Dermis microvascular lymphatic vessel endothelial cell (primary cell): ENCODE results near the gene RND2. TPM values are rescaled to one million over a fixed set of nuclear protein-coding genes. Genes with fewer than 3 reads are reported as not detected.

Experiments
- DNase-seq, 2 donors: peaks; one replicate each; pipeline versions ENCODE4 v3.0.0 to v3.0.0-alpha.2; 2010; ENCODE audit warnings: low read depth in 2 of 2
- total RNA-seq: library from RNA; depleted of rRNA; stranded (reverse); fragments of >200 nt; gene quantifications from 2 replicates; pipeline ENCODE4 v1.2.1, GENCODE V29; 2014

Gene RND2
- total RNA-seq, 1 donor from 2014 or later, result 0.13 TPM

DNA sequence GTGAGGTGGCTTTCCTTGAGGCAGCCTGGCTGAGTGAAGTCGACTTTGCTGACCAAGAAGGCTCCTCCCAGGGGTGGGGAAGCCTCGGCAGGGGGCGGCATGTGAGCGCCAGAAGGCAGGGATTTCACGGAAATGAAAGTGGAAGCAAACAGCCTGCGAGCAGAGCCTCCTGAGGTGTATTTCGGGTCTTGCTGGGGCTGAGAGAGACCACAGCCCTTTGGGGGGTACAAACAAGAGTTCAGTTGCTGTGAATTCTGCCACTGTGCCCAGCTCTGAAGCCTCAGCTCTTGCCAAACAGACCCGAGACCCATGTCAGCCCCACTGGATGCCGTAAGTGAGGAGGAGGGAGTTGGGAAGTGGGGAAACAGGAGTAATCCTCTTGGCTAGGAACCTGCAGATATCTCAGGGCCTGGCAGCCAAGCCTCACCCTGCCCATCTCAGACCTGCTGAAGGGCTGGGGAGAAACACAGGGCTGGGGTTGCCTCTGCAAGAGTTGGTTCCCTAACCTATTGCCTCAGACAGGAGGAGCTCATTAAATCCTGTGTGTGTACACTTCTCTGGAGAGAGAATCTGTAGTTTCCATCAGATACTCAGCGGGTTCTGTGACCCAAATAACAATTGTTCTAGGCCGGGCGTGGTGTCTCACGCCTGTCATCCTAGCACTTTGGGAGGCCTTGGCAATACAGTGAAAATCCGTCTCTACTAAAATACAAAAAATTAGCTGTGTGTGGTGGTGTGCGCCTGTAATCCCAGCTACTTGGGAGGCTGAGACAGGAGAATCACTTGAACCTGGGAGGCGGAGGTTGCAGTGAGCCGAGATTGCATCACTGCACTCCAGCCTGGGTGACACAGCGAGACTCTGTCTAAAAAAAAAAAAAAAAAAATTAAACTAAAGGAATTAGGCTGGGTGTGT lies 18.1 kb upstream of the RND2 start, which contains the start of gene IFI35:
TSS of gene IFI35 (plus strand) at position 146 of the 913 bp plus-strand sequence. CDS start at position 310, 164 bp downstream.
- peak; percentile 47 to 83 for DNase-seq

DNA sequence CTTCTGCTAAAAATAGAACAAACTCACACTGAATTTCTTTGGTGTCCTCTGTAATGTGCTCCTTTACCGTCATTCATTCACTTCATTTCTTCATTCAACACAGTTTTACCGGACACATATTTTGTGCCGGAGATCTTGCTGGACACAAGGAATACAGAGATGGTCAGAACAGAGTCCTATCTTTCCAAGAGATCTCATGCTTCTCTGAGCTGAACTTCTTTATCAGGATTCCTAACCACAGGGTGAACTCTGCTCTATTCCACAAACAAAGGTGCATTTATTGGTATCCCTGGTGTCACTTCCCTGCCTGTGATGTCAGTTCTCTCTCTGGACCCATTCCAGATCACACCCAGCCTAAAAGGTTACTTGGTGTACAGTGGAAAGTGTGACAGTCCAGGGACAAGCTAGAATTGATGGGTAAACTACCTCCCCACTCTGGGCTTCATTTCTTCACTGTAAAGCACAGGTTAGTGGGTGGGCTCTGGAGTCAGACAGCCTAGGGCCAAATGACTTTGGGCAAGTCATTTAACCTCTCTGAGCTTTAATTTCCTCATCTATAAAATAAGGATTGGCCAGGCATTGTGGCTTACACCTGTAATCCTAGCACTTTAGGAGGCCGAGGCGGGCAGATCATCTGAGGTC lies 14.2 kb upstream of the RND2 start:
- peak in 1 of 2 donors; percentile 87 for DNase-seq

DNA sequence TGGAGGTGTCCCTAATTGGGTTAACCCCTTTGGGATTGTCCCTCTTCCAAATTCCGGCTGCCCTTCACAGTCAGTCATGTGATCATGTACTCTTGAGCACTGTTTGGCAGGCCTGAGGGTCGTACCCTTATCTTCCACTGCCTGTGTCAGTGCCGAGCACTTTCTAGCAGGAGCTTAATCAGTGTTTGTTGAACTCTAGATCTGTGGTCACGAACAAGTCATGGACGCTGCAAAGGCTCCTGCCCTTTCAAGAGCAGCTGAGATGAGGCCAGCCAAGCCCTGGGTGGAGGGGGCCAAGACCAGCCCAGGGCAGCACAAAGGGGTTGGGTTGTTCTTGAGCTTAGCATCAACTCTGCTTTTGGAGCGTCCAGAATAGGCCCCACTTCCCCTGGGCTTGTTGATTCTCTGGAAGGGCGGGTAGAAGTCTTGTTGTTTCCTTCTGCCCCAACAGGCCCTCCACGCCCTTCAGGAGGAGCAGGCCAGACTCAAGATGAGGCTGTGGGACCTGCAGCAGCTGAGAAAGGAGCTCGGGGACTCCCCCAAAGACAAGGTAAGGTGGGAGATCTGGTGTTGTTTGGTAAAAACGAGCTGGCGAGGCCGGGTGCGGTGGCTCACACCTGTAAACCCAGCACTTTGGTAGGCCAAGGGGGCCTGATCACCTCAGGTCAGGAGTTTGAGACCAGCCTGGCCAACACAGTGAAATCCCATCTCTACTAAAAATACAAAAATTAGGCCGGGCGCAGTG lies 13.1 kb upstream of the RND2 start:
- no peak for DNase-seq

DNA sequence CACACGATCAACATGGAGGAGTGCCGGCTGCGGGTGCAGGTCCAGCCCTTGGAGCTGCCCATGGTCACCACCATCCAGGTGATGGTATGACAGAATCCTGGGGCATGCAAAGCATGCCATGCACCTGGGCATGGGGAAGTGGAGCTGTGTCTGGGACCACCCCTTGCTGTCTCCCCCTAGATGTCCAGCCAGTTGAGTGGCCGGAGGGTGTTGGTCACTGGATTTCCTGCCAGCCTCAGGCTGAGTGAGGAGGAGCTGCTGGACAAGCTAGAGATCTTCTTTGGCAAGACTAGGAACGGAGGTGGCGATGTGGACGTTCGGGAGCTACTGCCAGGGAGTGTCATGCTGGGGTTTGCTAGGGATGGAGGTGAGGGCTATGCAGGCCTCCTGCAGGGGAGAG lies 11.7 kb upstream of the RND2 start:
- no peak for DNase-seq

DNA sequence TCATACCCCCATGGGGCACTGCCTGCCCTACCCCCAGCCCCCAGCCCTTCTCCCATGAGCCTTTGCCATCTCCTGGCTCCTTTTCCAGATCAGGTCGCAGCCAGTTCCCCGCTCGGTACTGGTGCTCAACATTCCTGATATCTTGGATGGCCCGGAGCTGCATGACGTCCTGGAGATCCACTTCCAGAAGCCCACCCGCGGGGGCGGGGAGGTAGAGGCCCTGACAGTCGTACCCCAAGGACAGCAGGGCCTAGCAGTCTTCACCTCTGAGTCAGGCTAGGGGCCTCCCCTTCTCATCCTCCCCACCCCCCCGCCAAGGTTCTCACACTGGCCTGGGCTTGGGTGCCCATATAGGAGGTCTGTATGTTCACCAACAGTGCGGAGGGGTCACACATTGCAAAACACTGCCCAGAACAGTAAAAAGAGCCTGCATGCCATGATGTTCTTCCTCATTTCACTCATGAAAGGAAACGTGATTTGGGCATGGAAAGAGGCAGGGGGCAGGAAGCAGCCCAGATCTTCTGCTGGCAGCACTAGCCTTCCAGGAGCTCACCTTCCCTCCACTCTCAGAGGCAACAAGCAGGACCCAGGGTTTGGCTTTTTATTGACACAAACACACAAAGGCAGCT lies 10.9 kb upstream of the RND2 start:
- no peak for DNase-seq

DNA sequence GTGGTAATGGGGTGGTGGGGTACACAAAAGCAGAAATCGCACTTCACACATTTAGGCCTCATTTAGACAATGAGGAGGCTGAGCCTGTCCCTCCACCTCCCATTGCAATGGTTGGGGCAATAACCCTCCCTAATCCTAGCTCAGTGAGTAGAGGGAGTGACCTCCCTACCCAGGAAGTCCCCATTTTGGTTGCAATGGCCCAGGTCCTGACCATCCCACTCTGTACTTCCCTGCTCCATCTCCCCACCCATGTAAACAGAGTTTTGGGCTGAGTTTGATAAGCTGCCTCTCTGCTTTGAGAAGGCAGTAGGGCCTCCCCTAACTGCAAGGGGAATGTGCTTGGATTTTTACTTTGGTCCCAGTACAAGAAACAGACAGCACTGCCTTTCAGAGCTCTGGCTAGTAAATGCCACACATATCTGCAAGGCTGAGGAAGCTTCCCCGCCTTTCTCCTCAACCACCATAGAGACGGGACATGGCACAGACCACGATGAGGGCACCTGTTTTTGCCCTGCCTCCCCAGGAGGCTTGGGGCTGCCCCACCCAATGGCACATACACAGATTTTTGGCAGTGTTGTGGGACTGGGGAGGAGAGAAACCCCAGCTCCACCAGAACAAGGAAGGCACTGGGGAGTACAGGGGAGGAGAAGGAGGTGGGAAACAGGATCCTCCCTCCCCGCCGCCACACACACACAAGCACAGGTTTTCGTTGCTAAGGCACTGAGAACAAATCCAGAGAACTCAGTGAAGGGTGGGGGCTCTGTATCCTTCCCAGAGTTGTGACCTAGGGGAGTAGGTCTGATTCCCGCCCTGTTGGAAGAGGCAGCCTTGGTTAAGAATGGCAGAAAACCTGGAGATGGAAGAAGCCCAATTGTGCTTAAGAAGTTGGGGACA lies 10.1 kb upstream of the RND2 start:
- DNase-seq, result no peak

DNA sequence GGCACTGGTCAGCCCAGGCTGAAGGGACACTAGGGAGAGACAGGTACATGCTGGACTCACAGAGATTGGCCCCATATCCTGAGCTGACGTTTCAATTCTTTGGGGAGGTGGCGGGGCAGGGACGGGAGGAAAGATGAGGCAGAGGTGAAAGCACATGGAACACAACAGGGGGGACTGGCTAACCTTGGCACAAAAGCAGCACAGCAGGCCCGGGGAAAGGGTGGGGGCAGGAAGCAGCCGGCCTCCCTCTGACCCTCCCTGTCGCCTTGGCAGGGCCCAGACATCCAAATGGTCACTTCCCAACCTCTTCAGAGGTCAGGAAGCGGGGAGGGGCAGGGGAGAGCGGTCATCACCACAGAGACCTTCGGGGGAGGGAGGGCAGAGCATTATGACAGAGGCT lies 9.5 kb upstream of the RND2 start:
- peak; percentile 52 to 72 for DNase-seq

DNA sequence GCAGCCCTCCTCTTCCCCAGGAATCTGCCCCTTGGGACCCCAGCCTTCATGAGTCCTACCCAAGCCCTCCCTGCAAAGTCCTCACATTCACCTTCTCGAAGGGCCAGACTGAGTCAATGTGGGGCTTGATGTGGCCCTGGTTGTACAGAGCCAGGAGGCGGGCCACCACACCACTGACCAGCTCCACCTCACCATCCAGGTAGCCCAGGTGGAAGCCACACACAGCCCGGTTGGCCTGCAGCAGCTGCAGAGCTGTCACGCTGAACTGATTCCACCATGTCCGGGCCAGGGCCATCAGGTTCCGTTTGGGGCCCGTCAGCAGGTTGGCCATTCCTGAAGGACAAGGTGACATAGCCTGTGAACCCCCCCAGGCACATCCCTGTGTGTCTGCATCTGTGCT lies 8.8 kb upstream of the RND2 start:
- no peak for DNase-seq

DNA sequence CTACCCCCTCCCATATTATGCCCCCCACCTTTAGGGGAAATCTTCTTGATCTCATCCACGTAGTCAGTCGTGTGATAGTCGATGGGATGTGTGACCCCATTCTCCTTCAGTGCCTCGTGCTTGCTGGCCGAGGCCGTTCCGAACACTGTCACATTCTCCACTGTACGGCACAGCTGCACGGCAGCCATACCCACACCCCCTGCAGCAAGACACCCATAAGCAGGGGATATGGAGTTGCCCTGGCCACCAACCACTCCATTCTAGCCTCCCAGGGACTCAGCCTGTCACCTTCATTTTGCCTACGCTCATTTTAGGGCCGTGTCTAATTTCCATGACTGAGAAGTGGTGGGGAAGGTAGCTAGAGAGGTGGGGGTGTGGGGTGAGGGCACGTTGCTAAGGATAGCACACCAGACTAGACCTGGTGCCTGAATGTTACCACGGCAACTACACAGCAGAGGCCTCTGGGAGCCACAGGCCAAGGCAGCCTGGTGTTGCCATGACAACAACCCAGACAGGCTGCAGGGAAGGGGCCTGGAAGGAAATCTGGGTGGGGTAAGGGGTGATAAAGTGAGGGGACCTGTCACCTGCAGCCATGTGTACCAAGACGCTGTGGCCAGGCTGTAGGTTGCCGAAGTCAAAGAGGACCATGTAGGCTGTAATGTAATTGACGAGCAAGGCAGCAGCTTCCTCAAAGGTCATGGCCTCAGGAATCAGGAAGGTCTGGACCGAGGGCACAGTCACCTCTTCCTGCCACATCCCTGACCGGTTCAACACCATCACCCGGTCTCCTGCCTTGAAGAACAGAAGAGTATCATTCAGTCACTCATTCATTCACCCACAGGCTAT lies 6.8 kb upstream of the RND2 start:
- DNase-seq, result peak in 1 of 2 donors; percentile 32

DNA sequence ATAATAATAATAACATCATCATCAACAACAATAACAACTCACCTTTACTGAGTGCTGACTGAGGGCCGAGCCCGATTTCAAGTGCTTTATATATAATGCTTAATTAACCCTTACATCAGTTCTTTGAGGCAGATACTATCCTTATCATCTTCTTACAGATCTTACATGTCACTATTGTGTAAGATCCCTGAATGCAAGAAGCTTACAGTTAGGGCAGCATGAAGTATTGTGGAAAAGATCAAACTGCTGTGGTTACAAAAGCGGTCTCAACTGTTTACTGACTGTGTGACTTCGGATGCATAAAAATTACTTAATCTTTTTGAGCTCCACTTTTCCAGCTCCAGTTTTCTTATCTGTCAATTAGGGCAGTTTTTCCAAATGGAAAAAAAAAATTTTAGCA lies 6.1 kb upstream of the RND2 start:
- DNase-seq, result no peak

DNA sequence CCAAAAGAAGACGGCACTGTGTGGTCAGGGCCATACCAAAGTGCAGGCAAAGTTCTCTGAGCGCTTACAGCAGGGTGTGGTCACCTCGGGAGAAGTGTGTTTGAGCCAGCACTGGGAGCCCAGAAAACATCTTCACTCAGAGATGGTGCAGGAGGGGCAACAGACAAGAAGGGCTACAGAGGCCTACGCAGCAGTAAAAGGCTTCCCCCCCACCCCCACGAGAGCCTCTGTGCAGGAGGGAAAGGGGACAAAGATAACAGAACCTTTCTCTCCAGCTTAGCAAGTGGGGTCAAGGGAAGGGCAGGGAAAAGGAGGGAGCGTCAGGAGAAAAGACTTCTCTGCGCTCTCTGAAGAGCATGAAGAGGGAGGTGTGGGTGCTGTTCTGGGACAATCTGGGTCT lies 5.6 kb upstream of the RND2 start:
- DNase-seq, result no peak

DNA sequence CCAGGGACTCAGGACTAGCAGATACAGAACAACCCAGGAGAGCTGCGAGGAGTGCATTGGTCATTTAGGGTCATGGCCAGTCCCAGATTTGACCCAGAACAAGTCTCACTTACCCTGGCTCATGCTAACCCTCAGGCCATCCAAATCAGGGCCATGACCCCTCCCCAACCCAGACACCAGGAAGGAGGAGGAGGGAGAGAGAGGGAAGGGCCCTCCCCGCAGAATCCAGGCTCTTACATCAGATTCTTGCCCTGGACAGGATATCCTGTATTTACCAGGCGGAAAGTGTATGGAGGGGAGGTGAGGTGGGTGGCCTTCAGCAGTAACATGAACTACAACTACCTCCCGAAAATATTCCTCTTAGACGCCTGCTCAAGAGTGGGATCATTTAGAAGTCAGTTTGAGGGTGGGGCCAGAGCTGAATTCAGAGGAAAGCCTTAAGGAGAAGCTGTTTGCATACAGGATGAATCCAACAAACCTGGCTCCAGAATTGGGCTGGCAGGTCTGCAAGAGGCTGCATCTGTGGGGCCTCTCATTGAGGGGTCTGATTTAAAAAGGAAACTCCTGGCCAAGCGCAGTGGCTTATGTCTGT lies 4.9 kb upstream of the RND2 start:
- peak in 1 of 2 donors; percentile 66 for DNase-seq

DNA sequence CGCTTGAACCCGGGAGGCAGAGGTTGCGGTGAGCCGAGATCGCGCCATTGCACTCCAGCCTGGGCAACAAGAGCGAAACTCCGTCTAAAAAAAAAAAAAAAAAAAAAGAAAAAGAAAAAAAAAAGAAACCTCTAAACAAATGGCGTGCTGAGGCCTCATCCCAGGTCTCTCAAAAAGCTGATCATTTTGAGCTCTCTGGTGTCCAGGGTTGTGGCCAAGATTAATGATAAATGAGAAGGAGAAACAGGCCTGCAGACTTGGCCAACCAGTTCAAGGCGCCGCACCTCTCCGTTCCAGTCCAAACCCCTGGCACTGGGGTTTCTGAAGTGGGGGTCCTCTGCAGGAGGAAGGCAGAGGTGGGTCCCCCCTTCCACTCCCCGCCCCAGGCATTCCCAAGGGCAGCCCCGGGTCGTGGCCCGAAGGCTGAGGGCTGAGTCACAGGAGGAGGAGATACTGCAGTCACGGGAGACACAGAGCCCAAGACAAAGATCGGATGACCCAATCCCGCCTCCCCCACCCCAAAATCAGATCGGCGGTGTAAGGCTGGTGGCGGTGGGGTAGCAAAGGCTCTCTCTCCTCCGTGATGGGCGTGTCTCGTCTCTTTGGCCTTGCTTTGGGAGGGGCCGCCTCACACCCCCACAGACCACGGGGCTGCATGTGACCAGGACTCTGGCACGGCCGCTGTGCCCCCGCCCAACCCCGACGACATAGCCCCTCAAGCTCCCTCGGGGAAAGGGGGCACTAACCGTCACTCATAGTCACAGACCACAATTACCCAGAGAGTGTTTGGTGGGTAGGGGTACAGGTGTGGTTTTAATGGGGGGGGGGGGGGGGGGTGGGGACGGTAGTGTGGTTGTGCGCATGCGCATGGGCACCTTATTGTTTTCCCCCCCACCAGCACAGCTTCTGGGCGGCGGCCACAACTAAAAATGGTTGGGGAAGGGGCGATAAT lies 4.0 kb upstream of the RND2 start:
- DNase-seq, result peak; percentile 32 to 69

DNA sequence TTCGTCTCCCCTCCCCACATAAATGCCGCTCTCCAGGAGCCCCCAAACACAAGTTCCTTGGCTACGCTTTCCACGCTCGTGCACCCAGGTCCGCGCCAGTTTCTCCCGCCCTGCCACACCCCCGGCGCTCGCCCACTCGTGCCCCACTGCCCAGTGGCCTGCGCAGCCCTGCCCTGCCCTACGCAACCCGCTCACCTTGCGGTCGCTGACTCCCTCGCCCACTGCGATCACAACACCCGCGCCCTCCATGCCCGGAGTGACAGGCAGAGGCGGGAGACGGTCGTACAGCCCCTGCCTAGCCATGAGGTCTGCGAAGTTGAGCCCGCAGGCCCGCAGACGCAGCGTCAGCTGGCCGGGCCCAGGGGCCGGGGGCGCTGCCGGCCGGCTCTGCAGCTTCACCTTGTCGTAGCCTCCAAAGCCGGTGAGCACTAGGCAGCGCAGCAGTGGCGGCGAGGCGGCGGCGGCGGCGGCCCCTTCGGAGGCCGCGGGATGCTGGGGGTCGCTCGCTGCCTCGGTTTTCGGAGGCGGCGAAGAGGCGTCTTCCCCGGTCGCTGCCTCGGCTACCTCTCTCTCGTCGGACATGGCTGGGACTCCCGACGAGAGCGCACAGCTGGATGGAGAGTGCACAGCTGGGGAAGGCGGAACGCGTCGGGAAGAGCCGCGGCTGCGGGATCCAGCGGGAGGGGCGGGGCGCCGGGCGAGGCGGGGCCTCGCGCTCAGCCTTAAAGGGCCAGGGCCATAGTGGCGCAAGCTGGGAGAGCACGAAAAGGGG lies 3.1 kb upstream of the RND2 start, which contains the start of gene VAT1:
TSS of gene VAT1 (minus strand) at position 645 of the 772 bp plus-strand sequence. CDS start at position 582, 63 bp downstream.
- DNase-seq, result peak; percentile 43 to 80

DNA sequence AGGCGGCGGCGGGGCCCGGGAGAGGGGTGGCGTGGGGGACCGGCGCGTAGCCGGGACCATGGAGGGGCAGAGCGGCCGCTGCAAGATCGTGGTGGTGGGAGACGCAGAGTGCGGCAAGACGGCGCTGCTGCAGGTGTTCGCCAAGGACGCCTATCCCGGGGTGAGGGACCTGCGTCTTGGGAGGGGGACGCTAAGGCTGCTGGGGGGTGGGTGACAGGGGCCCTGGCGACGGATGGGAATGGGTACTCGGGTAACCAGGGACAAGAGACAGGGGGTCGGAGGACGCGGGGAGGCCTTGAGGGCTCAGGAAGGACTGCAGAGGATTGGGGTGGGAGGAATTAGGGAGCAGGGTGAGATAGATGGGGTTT lies 243 bp downstream of the RND2 start:
- DNase-seq, result no peak

DNA sequence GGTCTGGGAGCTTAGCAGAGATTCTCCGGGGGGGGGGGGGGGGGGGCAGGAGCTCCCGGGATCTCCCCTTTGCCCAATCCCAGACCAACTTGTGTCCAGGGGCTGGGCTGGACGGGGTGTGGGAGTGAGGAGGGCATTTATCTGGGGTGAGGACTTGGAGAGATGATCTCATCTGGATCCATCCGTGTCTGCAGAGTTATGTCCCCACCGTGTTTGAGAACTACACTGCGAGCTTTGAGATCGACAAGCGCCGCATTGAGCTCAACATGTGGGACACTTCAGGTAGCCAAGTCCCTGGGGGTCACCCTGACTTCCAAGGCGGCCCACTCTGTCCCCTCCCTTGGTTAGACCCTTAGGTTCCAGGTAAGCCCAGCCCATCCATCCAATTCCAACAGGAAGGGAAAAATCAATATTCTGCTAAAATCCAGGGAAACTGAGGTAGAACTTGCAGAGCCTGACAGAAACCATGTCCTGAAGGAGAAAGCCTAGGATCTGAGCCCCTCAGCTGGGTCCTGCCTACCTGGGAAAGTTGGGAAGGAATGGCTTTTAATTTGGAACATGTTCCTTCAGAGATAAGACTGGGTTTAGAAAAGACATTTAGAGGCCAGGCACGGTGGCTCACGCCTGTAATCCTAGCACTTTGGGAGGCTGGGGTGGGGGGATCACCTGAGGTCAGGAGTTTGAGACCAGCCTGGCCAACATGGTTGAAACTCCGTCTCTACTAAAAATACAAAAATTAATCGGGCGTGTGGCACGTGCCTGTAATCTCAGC lies 921 bp downstream of the RND2 start:
- no peak for DNase-seq
